HG03571 (cell line): ENCODE measurements around the gene GNL2.

Experiments
- ATAC-seq: cut with Tn5 transposase; IDR thresholded peaks from one replicate; pipeline ENCODE4 v1.9.1; 2021; ENCODE audit not compliant: unreplicated experiment

GNL2 gene

GRCh38 chr1:37595440-37596181 lies at the start of gene GNL2:
GNL2 (minus strand) TSS chr1:37595937; CDS start chr1:37595822, 115 bp downstream.
- ATAC-seq: peak; percentile 96

DNA sequence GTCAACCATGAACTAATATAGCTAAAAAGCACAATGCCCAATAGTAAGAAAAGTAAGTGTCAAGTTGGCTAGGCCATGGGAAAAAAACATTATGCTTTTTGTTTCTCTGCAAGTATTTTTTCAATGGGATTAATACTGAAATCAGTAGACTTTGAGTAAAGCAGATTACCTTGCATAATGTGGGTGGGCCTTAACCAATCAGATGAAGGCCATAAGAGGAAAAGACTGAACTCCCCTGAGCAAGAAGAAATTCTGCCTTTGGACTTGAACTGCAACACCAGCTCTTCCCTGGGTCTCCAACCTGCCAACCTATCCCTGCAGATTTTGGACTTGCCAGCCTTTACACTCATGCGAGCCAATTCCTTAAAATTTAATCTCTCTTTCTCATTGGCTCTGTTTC lies 45.3 kb upstream of the GNL2 start:
- ATAC-seq: no peak

- ATAC-seq: no peak
Measured at GRCh38 chr1:37636435-37636834, 40.7 kb upstream of the GNL2 start.

DNA sequence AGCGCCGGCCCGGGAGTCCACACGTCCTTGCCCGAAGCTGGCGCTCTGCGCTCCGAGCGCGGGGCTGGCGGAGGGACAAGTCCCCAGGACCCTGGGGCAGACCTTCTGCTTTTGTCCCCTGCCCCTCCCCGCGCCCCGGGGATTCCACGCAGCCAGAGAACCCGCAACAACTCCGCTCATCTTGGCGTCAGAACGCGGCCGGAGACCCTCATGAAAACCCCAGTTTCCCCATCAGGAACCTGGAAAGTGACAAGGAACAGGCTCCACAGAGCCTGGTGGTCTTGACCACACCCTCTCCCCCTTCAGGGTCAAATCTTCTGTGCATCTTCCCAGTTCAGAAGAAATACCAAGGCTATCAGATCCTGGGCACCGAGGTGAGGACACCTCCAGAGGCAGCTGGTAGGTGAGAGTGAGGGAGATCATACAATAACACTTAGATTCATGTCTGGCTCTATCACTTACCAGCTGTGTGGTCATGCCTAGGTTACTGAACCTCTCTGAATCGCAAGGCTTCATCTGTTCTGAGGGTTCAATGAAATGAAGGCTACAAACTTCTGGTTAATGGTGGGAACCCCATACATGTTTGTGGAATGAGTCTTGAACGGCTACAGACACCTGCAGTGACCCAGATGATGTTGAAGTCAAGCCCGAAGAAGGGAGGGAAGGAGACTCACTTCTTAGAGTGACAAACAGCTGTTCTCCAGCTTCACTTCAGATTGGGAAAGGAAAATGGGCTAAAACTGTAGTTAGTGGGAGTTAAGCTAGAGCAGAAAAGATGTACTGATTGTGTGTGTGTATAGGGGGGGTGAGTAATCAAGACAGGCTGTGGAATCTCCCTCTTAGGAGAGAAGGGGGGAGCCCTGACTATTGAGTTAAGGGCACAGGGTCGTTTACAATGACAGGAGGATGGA lies 39.5 kb upstream of the GNL2 start:
- no peak for ATAC-seq

DNA sequence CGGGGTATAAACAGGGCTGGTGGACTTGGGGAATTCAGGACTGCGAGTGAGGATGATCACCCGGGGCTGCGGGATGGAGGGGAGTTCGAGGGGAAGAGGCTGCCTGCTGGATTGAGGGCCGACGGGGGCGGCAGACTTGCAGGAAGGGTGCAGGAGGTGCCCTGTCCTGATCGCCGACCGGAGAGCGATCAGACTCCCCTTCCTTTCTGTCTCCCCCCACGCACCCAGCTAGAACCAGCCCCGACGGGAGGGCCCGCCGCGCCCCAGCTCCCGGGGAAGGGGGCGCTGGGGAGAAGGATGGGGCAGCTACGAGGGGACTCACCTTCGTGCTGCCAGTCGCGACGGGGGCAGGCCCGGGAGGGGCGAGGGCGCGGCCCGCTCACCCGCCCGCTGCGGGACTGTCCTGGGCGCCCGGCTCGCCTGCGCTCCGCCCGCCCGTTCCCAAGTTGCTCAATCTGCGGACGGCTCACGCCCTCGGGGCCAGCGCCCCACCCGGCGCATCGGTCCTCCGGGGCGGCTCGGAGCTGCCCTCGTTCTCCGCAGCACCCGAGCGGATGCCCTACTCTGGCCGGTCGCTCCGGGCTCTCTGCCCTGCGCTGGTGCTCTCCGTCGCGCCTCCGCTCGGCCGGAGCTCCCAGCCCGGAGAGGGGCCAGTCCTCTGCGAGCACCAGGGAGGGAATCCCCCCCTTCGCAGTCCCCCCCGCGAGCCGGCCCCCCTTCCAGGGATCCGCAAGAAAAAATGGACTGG lies 38.7 kb upstream of the GNL2 start, which contains the start of gene RSPO1:
Gene RSPO1 (minus strand): TSS at position 649 of the 748 bp plus-strand sequence. CDS start 5,231 bp downstream, outside the sequence.
- no peak for ATAC-seq

DNA sequence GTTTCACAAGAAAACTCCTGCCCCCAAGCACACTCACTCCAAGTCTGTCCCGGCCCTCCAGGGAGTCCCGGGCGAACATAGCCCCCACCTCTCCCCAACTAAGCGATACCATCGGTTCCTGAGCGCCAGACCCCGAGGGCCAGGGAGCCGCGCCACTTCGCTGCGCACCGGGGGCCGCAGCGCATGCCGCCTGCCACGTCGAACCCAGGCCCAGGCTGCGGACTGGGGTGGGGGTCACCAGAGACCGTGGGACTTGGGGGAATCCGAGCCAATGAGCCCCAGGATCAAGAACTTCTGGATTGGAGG lies 38.2 kb upstream of the GNL2 start:
- ATAC-seq: no peak

GRCh38 chr1:37633040-37633937 lies 37.6 kb upstream of the GNL2 start:
- ATAC-seq: no peak

DNA sequence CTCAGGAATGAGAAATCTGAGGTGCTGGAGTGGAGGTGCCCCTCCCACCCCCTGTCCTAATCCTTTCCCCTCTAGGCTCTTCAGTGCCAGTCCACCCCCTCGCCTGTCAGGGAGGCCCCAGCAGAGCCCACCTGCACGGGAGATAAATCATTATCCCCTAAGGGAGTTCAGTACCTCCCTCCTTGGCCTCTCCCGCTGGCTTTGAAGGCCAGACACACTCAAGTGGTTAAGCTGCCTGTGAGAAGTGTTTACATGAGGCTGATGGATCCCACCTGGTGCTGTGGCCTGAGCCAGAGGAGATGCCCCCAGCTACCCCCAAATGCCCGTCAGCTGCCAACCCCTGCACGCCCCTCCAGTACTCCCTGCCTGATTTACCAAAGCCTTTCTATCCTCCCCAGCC lies 35.3 kb upstream of the GNL2 start:
- ATAC-seq: no peak

DNA sequence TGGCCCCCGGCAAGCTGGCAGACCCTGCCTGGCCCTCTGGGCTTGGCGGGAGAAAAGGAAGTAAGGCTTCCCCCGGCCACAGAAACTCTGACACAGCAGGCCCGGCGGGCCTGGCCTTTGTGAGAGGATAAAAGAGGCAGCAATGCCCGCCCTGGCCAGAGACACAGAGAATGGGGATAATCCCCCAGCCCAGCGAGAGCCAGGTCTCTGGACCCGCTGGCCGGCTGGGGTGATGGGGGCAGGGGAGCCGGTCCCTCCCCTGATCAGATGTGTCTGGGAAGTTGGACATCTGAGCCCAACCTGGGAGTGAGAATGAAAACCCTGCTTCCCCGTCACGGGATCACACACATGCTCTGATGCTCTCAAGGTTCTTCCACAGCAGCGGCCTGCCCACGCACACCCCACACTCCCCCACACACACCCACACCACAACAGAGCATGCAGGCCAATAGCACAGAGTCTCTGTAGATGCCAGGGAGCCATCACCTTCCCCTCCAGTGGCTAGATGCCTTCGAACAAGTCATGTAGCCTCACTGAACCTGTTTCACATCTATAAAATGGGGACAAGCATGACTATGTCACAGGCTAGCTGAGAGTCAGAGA lies 34.8 kb upstream of the GNL2 start:
- no peak for ATAC-seq

- no peak for ATAC-seq
Measured at GRCh38 chr1:37629726-37630425, 34.1 kb upstream of the GNL2 start.

- no peak for ATAC-seq
Measured at GRCh38 chr1:37629008-37629407, 33.3 kb upstream of the GNL2 start.

- ATAC-seq: no peak
Measured at GRCh38 chr1:37628026-37628556, 32.4 kb upstream of the GNL2 start.

DNA sequence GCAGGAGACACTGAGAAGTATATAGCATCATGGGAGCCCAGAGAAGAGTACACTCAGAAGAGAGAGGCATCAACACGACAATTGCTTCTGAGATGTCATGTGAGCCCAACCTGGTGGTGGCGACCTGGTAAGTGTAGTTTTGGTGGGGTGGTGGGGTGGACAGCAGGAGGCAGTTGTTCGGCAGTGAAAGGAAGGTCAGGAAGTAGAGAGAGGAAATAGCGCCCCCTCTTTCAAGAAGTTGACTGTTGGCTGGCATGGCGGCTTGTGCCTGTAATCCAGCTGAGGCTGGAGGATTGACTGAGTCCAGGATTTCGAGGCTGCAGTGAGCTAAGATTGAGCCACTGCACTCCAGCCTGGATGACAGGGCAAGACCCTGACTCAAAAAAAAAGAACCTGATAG lies 26.4 kb upstream of the GNL2 start:
- ATAC-seq: no peak

DNA sequence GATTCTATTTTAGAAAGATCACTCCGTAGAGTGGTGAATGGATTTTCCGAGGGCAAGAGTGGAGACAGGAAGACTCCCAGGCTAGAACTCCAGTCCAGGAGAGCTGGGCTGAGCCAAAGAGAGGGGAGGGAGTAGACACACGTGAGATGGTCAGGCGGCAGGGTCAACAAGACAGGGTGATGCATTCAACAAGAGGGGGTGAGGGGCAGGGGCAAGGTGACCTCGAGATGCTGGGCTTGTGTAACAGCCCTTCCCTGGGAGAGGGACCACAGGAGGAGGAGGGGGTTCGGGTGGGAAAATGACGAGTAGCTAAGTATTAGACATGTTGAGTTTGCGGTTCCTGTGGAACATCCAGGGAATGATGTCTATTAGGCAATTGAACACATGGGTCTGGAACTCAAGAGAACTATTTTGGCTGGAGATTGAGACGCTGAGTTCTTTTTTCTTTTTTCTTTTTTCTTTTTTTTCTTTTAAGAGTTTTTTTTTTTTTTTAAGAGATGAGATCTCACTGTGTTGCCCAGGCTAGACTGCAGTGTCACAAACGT lies 25.7 kb upstream of the GNL2 start:
- ATAC-seq: no peak

GRCh38 chr1:37620707-37621106 lies 25.0 kb upstream of the GNL2 start:
- ATAC-seq: no peak

GRCh38 chr1:37616330-37616729 lies 20.6 kb upstream of the GNL2 start:
- ATAC-seq: no peak

DNA sequence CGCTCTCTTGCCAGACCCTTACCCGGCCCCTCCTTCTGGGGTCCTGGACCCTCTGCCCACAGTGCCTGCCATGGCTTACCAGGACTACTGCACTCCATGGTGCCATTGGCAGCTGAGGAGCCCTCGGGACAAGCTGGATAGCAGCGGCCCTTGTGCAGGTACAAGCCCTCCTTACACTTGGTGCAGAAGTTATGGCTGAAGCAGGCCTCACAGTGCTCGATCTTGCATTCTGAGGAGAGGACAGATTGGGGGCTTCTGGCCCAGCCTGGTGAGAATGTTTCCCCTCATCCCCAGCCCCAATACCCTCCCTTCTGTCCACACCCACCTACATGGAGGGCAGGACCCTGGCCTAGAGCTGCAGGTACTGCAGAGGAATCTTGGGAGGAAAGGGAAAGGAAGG lies 18.4 kb upstream of the GNL2 start:
- no peak for ATAC-seq

GRCh38 chr1:37612186-37612585 lies 16.4 kb upstream of the GNL2 start:
- no peak for ATAC-seq

DNA sequence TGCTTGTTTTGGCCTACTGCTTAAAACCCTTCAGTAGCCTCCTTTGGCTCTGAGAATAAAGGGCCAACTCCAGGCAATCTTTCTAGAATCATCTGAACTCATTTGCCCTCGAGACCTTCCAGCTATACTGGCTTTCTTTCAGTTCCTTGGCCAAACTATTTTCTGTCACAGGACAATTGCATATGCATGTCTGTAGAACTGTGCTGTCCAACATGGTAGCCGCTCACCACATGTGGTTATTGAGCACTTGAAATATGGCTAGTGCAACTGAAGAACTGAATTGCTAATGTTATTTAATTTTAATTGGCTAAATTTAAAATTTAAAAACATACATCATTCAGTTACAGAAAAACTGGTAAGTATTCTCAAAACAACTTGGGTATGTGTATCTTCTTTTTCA lies 14.3 kb upstream of the GNL2 start:
- no peak for ATAC-seq
